Endothelial cell (in vitro differentiated cells): Measurements from ENCODE around the gene IL12A. TPM values are rescaled to one million over a fixed set of nuclear protein-coding genes. Genes with fewer than 3 reads are reported as not detected.

Experiments used
- DNase-seq: peaks from one replicate; pipeline ENCODE4 v3.0.0; 2021; ENCODE audit warnings: low spot score
- H3K27ac Mint-ChIP-seq: one replicate; pipeline ENCODE4 v1.8.0; 2021; ENCODE audit warnings: mixed read lengths, inconsistent platforms; ENCODE audit not compliant: unreplicated experiment
- H3K27me3 Mint-ChIP-seq: one replicate; pipeline ENCODE4 v1.8.0; 2021; ENCODE audit warnings: mild to moderate bottlenecking, moderate library complexity, mixed read lengths, inconsistent platforms; ENCODE audit not compliant: unreplicated experiment
- H3K36me3 Mint-ChIP-seq: one replicate; pipeline ENCODE4 v1.8.0; 2021; ENCODE audit warnings: mild to moderate bottlenecking, low read depth, mixed read lengths, inconsistent platforms; ENCODE audit not compliant: unreplicated experiment
- H3K4me1 Mint-ChIP-seq: one replicate; pipeline ENCODE4 v1.8.0; 2021; ENCODE audit warnings: mild to moderate bottlenecking, mixed read lengths, inconsistent platforms; ENCODE audit not compliant: unreplicated experiment
- H3K4me3 Mint-ChIP-seq: one replicate; pipeline ENCODE4 v1.8.0; 2021; ENCODE audit warnings: mild to moderate bottlenecking, mixed read lengths, inconsistent platforms; ENCODE audit not compliant: unreplicated experiment
- H3K9me3 Mint-ChIP-seq: one replicate; pipeline ENCODE4 v1.8.0; 2021; ENCODE audit warnings: mixed read lengths, inconsistent platforms; ENCODE audit not compliant: unreplicated experiment
- long read RNA-seq: library from polyadenylated mRNA; unstranded; transcript quantifications from one replicate; pipeline ENCODE4 v2.0.0, GENCODE V29; 2020; ENCODE audit not compliant: unreplicated experiment
- total RNA-seq: library from RNA; stranded (reverse); fragmentation: NEBNext Ultra II Directional; extraction: Animal tissue kit (Norgen Biotek cat#: 25700); gene quantifications from one replicate; pipeline ENCODE4 v1.2.1, GENCODE V29; 2021; ENCODE audit not compliant: unreplicated experiment
- TF ChIP-seq, protein P1 (sequence below): fragments of 200-600 bp; sonication (generic); IDR thresholded peaks from one replicate; pipeline ENCODE4 v1.5.0; 2021; ENCODE audit warnings: antibody characterized with exemption; ENCODE audit not compliant: unreplicated experiment

The IL12A gene
- 0.67 TPM for total RNA-seq
- long read RNA-seq = 0 reads

DNA sequence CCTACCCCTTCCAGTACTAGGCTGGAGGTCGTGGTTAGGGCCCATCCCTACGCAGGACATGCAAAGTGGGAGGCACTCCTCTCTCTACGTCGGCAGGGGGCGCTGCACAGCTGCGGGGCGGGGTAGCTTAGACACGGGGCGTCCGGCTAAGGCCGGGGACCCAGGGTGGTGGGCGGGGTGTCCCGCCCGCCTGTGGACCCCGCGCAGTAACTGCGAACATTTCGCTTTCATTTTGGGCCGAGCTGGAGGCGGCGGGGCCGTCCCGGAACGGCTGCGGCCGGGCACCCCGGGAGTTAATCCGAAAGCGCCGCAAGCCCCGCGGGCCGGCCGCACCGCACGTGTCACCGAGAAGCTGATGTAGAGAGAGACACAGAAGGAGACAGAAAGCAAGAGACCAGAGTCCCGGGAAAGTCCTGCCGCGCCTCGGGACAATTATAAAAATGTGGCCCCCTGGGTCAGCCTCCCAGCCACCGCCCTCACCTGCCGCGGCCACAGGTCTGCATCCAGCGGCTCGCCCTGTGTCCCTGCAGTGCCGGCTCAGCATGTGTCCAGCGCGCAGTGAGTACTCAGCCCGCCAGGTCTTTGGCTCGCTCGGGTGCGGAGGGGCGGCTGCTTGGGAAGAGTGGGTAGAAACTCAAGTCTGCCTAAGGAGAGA lies at the start of gene IL12A:
TSS of gene IL12A (plus strand) at position 219 of the 655 bp plus-strand sequence.
- TF ChIP-seq, protein P1, sequence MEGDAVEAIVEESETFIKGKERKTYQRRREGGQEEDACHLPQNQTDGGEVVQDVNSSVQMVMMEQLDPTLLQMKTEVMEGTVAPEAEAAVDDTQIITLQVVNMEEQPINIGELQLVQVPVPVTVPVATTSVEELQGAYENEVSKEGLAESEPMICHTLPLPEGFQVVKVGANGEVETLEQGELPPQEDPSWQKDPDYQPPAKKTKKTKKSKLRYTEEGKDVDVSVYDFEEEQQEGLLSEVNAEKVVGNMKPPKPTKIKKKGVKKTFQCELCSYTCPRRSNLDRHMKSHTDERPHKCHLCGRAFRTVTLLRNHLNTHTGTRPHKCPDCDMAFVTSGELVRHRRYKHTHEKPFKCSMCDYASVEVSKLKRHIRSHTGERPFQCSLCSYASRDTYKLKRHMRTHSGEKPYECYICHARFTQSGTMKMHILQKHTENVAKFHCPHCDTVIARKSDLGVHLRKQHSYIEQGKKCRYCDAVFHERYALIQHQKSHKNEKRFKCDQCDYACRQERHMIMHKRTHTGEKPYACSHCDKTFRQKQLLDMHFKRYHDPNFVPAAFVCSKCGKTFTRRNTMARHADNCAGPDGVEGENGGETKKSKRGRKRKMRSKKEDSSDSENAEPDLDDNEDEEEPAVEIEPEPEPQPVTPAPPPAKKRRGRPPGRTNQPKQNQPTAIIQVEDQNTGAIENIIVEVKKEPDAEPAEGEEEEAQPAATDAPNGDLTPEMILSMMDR = peak; percentile 95
- Mint-ChIP-seq H3K9me3 (no peaks in the 10 kb centered on the region), H3K4me1 (no peaks in the 10 kb centered on the region), H3K4me3 (peak within 1 kb of the TSS; percentile 65), H3K36me3 (no peaks in the 10 kb centered on the region), H3K27ac (no peak within 1 kb of the TSS), H3K27me3 (peaks cover 7% of the 10 kb centered on the region)
- peak; percentile 83 for DNase-seq

DNA sequence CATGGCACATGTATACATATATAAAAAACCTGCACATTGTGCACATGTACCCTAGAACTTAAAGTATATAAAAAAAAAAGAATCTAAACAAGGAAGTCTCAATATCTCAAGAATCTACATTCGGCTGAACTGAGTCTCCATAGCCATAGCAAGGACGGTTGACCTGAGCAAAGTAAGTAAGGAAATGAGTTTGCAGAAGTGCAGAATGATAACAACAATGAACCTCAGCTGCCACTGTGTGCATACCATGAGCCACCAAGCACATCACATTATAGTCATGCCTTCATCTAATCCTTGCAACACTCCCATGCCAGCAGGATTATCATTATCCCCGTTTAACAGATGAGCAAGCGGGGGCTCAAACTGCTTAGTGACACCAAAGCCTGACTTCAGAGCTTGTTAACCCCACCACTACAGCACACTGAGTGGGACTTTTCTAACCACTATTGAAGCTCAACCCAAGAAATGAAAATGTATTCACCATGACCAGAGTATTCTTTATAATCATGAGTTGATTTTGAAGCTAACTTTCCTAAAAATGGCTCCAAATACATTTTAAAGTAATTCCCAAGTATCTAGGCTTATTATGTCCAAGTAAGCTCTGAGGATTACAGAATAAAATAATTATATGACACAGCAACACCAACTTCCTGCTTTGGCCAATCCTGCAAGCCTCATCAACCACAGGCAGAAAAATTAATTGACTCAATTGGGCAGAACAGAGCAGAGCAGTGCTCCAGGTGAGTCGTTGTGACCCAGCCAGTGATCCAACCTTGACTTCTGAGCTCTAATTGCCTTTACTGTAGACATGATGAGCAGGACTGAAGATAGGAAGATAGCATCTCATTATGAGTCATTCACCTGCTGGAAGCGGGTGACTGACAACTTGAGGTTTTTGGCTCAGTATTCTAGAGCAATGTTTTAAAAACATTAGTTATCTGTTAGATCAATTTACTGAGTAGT lies 47.3 kb upstream of the IL12A start:
- Mint-ChIP-seq H3K27ac (no peak overlapping the region), H3K4me1 (no peaks in the 10 kb centered on the region), H3K4me3 (no peak overlapping the region), H3K36me3 (no peaks in the 10 kb centered on the region), H3K9me3 (no peaks in the 10 kb centered on the region), H3K27me3 (peaks cover 1% of the 10 kb centered on the region)
- TF ChIP-seq, protein P1 = no peak
- no peak for DNase-seq

DNA sequence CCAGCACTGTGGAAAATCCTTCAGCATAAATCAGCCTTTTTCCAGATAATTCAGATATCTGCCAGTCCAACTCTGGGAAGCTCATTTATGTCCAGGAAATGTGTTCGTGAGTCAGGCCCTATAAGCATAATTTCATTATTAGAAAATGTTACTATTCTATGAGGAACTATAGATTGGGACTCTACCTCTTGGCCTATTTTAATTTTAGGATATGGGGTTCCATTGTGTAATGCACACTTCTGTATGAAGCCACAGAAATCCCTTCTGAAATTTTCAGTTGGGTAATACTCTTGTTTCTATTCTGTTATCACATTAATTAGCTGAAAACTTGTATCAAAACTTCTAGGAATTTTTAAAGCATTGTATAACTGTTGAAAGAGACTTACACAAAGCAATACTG lies 43.9 kb upstream of the IL12A start:
- TF ChIP-seq, protein P1 = no peak
- Mint-ChIP-seq H3K4me3 (no peak overlapping the region), H3K27me3 (peaks cover 1% of the 10 kb centered on the region), H3K9me3 (no peaks in the 10 kb centered on the region), H3K4me1 (no peaks in the 10 kb centered on the region), H3K27ac (no peak overlapping the region), H3K36me3 (no peaks in the 10 kb centered on the region)
- no peak for DNase-seq

DNA sequence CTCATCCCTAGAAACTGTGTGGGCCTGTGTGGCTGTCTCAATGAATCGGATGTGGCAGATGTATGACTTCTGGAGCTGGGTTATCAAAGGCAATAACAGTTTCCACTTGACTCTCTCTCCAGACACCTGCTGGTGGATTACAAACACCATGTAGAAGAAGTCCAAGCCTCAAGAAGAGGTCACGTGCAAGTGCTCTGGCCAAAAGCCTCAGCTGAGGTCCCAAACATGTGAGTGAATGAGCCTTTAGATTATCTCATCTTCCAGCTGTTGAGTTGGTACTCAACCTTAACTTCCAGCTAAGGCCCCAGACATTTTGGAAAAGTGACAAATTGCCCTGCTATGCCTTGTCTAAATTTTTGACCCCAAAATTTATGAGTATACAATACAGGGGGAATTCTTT lies 42.7 kb upstream of the IL12A start:
- H3K9me3 Mint-ChIP-seq = no peaks in the 10 kb centered on the region
- no peak for DNase-seq
- H3K27ac Mint-ChIP-seq = no peak overlapping the region
- no peak overlapping the region for H3K4me3 Mint-ChIP-seq
- H3K4me1 Mint-ChIP-seq = no peaks in the 10 kb centered on the region
- peaks cover 1% of the 10 kb centered on the region for H3K27me3 Mint-ChIP-seq
- TF ChIP-seq, protein P1 = no peak
- no peaks in the 10 kb centered on the region for H3K36me3 Mint-ChIP-seq
